ENCODE data around the gene CATSPERZ. TPM values are rescaled to one million over a fixed set of nuclear protein-coding genes. Genes with fewer than 3 reads are reported as not detected.

Gene CATSPERZ
- total and polyA plus RNA-seq, 2 of the 13 experiments (the other 11 are each of a cell fraction or from before 2014, with no cell fraction given): 0.22 to 0.48 TPM

- no peak for TF ChIP-seq ZNF280D (CRISPR knock-in tag; IDR thresholded peaks at IDR 0.05)
- no peak for TF ChIP-seq DBP (CRISPR knock-in tag; IDR thresholded peaks at IDR 0.05; ENCODE audit: not compliant biosample characterization)
- TF ChIP-seq ZNF503 (CRISPR knock-in tag; IDR thresholded peaks at IDR 0.05): no peak
- no peak for TF ChIP-seq ZBTB34 (CRISPR knock-in tag; IDR thresholded peaks at IDR 0.05)
- TF ChIP-seq ZNF326 (CRISPR knock-in tag; IDR thresholded peaks at IDR 0.05; ENCODE audit: borderline replicate concordance): no peak
- TF ChIP-seq ZNF839 (CRISPR knock-in tag; IDR thresholded peaks at IDR 0.05; ENCODE audit: borderline replicate concordance): no peak
- TF ChIP-seq ZBTB49 (CRISPR knock-in tag; IDR thresholded peaks at IDR 0.05; ENCODE audit: borderline replicate concordance): no peak
- no peak for TF ChIP-seq MXD4 (CRISPR knock-in tag; IDR thresholded peaks at IDR 0.05)
- no peak for TF ChIP-seq CCDC6 (CRISPR knock-in tag; IDR thresholded peaks at IDR 0.05)
- TF ChIP-seq ZNF644 (CRISPR knock-in tag; IDR thresholded peaks at IDR 0.05; ENCODE audit: low read depth): no peak
- TF ChIP-seq FOXJ3 (CRISPR knock-in tag; IDR thresholded peaks at IDR 0.05; ENCODE audit: borderline replicate concordance): no peak
- no peak for TF ChIP-seq NONO (IDR thresholded peaks at IDR 0.05)
- TF ChIP-seq NONO (CRISPR knock-in tag; conservative IDR thresholded peaks at IDR 0.05): 0 out of 2 replicates have a peak, but pooled peaks have one; percentile 28
- TF ChIP-seq U2AF2 (IDR thresholded peaks at IDR 0.05; ENCODE audit: low read depth, low read length): no peak
- TF ChIP-seq TCF7L2 (IDR thresholded peaks at IDR 0.05; ENCODE audit: low read depth, low read length): no peak
- peak; percentile 85 for TF ChIP-seq CEBPB (IDR thresholded peaks at IDR 0.05; ENCODE audit: borderline replicate concordance, low read depth, low read length)
- TF ChIP-seq ZNF703 (CRISPR knock-in tag; IDR thresholded peaks at IDR 0.05; ENCODE audit: borderline replicate concordance): no peak
- TF ChIP-seq ZFP37 (CRISPR knock-in tag; IDR thresholded peaks at IDR 0.05; ENCODE audit: borderline replicate concordance): no peak
These were observed 5.0 kb downstream of the CATSPERZ start, which contains the start of gene ESRRA (continued) for GRCh38 chr11:64305075-64305690.

Measured in HepG2 (cell line).